Astrocyte of the cerebellum (primary cell): ENCODE measurements around the gene PPP2R5B.
"Not testable (repeated sequence)": the region's sequence is repeated elsewhere in the genome, so short reads cannot be mapped to it uniquely, and the experiment has no call there.

Experiments used
- DNase-seq: peaks from one replicate; pipeline ENCODE4 v3.0.0-alpha.2; 2011; ENCODE audit warnings: low read depth
- H3K4me3 ChIP-seq: 2 replicates; pipeline ENCODE4 v1.5.1; 2011; ENCODE audit warnings: mild to moderate bottlenecking, low read depth, low read length, moderate library complexity
- CTCF ChIP-seq: IDR thresholded peaks from 2 replicates; pipeline ENCODE4 v1.5.1; 2012; ENCODE audit warnings: low read length, low read depth, moderate library complexity, mild to moderate bottlenecking; ENCODE audit errors: missing control alignments
- in situ Hi-C: cut with HindIII; loops from 2 replicates; pipeline ENCODE4 v1.10.0; 2017; ENCODE audit warnings: low sequenced_read_pairs

Gene PPP2R5B

GRCh38 chr11:64969209-64969608 lies 44.7 kb downstream of the PPP2R5B start:
- no peak for DNase-seq
- no peak for TF ChIP-seq CTCF
- in situ Hi-C loops, result no loop called here
- no peak overlapping the region for H3K4me3 ChIP-seq

GRCh38 chr11:64970731-64971151 lies 46.3 kb downstream of the PPP2R5B start:
- TF ChIP-seq CTCF, result no peak
- in situ Hi-C loops, result no loop called here
- no peak for DNase-seq
- H3K4me3 ChIP-seq, result no peak overlapping the region

GRCh38 chr11:64971421-64972233 lies 47.1 kb downstream of the PPP2R5B start, which contains the start of gene MAJIN:
MAJIN (minus strand) TSS chr11:64972108; CDS start chr11:64959405, 12,703 bp downstream.
- in situ Hi-C loops, result no loop called here
- H3K4me3 ChIP-seq, result peak within 1 kb of the TSS; percentile 24
- peak; percentile 6 for DNase-seq
- no peak for TF ChIP-seq CTCF

GRCh38 chr11:64974124-64974523 lies 49.6 kb downstream of the PPP2R5B start:
- no peak overlapping the region for H3K4me3 ChIP-seq
- no peak for TF ChIP-seq CTCF
- DNase-seq, result no peak
- in situ Hi-C loops, result no loop called here

DNA sequence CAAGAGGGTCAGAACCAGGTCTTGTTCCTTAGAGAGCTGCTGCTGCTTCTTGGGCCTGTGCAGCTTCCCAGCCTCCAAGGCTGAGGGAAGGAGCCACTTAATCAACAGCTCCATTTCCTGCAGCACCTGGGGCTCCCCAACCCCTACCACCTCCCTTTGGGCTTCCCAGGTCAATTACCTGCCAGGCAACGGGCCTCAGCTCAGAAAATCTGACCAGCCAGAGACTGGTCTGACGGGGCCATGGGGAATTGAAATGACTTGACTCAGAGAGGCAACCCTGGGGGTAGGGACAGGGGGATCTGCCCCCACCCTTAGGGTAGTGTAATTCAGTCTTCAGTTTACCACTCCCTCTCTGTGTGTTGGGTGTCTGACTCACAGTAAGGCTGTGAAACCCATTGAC lies 52.2 kb downstream of the PPP2R5B start:
- no peak for DNase-seq
- no peak for TF ChIP-seq CTCF
- in situ Hi-C loops, result no loop called here
- H3K4me3 ChIP-seq, result no peak overlapping the region

- DNase-seq, H3K4me3 ChIP-seq, in situ Hi-C loops: not testable (repeated sequence)
These were observed 58.9 kb downstream of the PPP2R5B start for GRCh38 chr11:64983339-64983738.
